HFFc6 (cell line): Measurements from ENCODE around the gene CCDC174. TPM values are rescaled to one million over a fixed set of nuclear protein-coding genes. Genes with fewer than 3 reads are reported as not detected.

Experiments used
- DNase-seq: peaks from one replicate; pipeline ENCODE4 v3.0.0-alpha.2; 2018
- H3K27ac Mint-ChIP-seq: 2 replicates; pipeline ENCODE4 v1.8.0; 2020; ENCODE audit warnings: mild to moderate bottlenecking, mixed read lengths
- H3K27me3 Mint-ChIP-seq: 2 replicates; pipeline ENCODE4 v1.8.0; 2021; ENCODE audit warnings: mild to moderate bottlenecking, moderate library complexity, mixed read lengths; ENCODE audit not compliant: insufficient read depth
- H3K36me3 Mint-ChIP-seq: 2 replicates; pipeline ENCODE4 v1.8.0; 2021; ENCODE audit warnings: low read depth, mixed read lengths
- H3K4me1 Mint-ChIP-seq: 2 replicates; pipeline ENCODE4 v1.8.0; 2020; ENCODE audit warnings: low read depth, mixed read lengths
- H3K4me3 Mint-ChIP-seq: 2 replicates; pipeline ENCODE4 v1.8.0; 2020; ENCODE audit warnings: mild to moderate bottlenecking, moderate library complexity, mixed read lengths
- H3K9me3 Mint-ChIP-seq: 2 replicates; pipeline ENCODE4 v1.8.0; 2020; ENCODE audit warnings: mild to moderate bottlenecking, mixed read lengths
- CTCF ChIP-seq: fragments of 200-600 bp; sonication (generic); IDR thresholded peaks from 2 replicates; pipeline ENCODE4 v1.5.0; 2021; ENCODE audit warnings: antibody characterized with exemption, mild to moderate bottlenecking
- total RNA-seq, 6 experiments: library from RNA; stranded (reverse); fragmentation: NEBNext Ultra II Directional; extraction: Animal tissue kit (Norgen Biotek cat#: 25700); gene quantifications; 2 replicates in 1 of 6; 3 replicates in 5 of 6; pipeline ENCODE4 v1.2.3, GENCODE V29; 2021

CCDC174 gene
- total RNA-seq, 6 experiments from 2014 or later, result 8.7 to 13.4 (median 10.5) TPM

GRCh38 chr3:14703128-14703750 is 51.7 kb downstream of the CCDC174 start:
- peaks cover 4% of the 10 kb centered on the region for H3K27me3 Mint-ChIP-seq
- H3K4me3 Mint-ChIP-seq, result no peak overlapping the region
- no peaks in the 10 kb centered on the region for H3K36me3 Mint-ChIP-seq
- no peak overlapping the region for H3K27ac Mint-ChIP-seq
- H3K9me3 Mint-ChIP-seq, result no peaks in the 10 kb centered on the region
- TF ChIP-seq CTCF, result no peak
- no peaks in the 10 kb centered on the region for H3K4me1 Mint-ChIP-seq
- no peak for DNase-seq

GRCh38 chr3:14703791-14704190 is 52.2 kb downstream of the CCDC174 start:
- Mint-ChIP-seq H3K36me3 (no peaks in the 10 kb centered on the region), H3K27ac (no peak overlapping the region), H3K9me3 (no peaks in the 10 kb centered on the region), H3K27me3 (peaks cover 4% of the 10 kb centered on the region), H3K4me3 (no peak overlapping the region), H3K4me1 (no peaks in the 10 kb centered on the region)
- DNase-seq, result no peak
- no peak for TF ChIP-seq CTCF

GRCh38 chr3:14706096-14706495 is 54.5 kb downstream of the CCDC174 start:
- Mint-ChIP-seq H3K27ac (no peak overlapping the region), H3K4me3 (no peak overlapping the region), H3K4me1 (no peaks in the 10 kb centered on the region), H3K36me3 (no peaks in the 10 kb centered on the region), H3K27me3 (peaks cover 6% of the 10 kb centered on the region), H3K9me3 (no peaks in the 10 kb centered on the region)
- no peak for DNase-seq
- no peak for TF ChIP-seq CTCF

- no peak for TF ChIP-seq CTCF
- no peak overlapping the region for H3K4me3 Mint-ChIP-seq
- H3K9me3 Mint-ChIP-seq, result no peaks in the 10 kb centered on the region; the same call in 1 of the 2 replicates
- H3K36me3 Mint-ChIP-seq, result no peaks in the 10 kb centered on the region
- H3K4me1 Mint-ChIP-seq, result peaks cover 14% of the 10 kb centered on the region
- peaks cover 15% of the 10 kb centered on the region for H3K27me3 Mint-ChIP-seq
- no peak overlapping the region for H3K27ac Mint-ChIP-seq
- peak; percentile 23 for DNase-seq
Measured at GRCh38 chr3:14716591-14716990, 65.0 kb downstream of the CCDC174 start.

- H3K4me3 Mint-ChIP-seq, result no peak overlapping the region
Measured at GRCh38 chr3:14717307-14717706, 65.7 kb downstream of the CCDC174 start.

More at GRCh38 chr3:14717307-14717706, 65.7 kb downstream of the CCDC174 start:
- Mint-ChIP-seq H3K27me3 (peaks cover 12% of the 10 kb centered on the region), H3K27ac (no peak overlapping the region), H3K9me3 (no peaks in the 10 kb centered on the region; the same call in 1 of the 2 replicates), H3K4me1 (peaks cover 14% of the 10 kb centered on the region), H3K36me3 (no peaks in the 10 kb centered on the region)
- no peak for DNase-seq
- no peak for TF ChIP-seq CTCF
